IMR-90 (cell line): ENCODE results near the gene DERL3. TPM values are rescaled to one million over a fixed set of nuclear protein-coding genes. Genes with fewer than 3 reads are reported as not detected.

Source experiments
- FOS ChIP-seq: fragments of 150-350 bp; IDR thresholded peaks from 2 replicates; pipeline ENCODE4 v1.6.1; 2016; ENCODE audit warnings: low read depth, low read length
- MAZ ChIP-seq: IDR thresholded peaks from 2 replicates; pipeline ENCODE4 v1.6.1; 2012; ENCODE audit warnings: low read depth, mild to moderate bottlenecking, low read length, improper control_type of control experiment, moderate library complexity, borderline replicate concordance
- RCOR1 ChIP-seq: IDR thresholded peaks from 2 replicates; pipeline ENCODE4 v1.6.1; 2012; ENCODE audit warnings: mild to moderate bottlenecking, low read length, improper control_type of control experiment; ENCODE audit not compliant: insufficient replicate concordance
- USF2 ChIP-seq: fragments of 150-350 bp; IDR thresholded peaks from 2 replicates; pipeline ENCODE4 v1.6.1; 2017; ENCODE audit warnings: mild to moderate bottlenecking, antibody characterized with exemption, low read length, low read depth
- polyA plus RNA-seq, 3 experiments: library from polyadenylated mRNA; depleted of rRNA; stranded (reverse); fragments of >200 nt; gene quantifications; 2 replicates each; pipeline ENCODE4 v1.2.3, GENCODE V29; 2012; ENCODE audit warnings: low replicate concordance in 1 of 3
- total RNA-seq: library from RNA; depleted of rRNA; stranded (reverse); fragments of >200 nt; gene quantifications from 2 replicates; pipeline ENCODE4 v1.2.3, GENCODE V29; 2012

DERL3 gene
- total and polyA plus RNA-seq, 2 of the 4 experiments (the other 2 are of a cell fraction): 0.18 to 0.62 TPM

GRCh38 chr22:23827351-23827995, 11.3 kb downstream of the DERL3 start (continued):
- TF ChIP-seq MAZ: no peak
- no peak for TF ChIP-seq USF2
- TF ChIP-seq FOS: no peak
- TF ChIP-seq RCOR1: no peak
